GM20000 (cell line): ENCODE measurements around the gene PLA2G4C.
A peak's percentile ranks its signal among the peaks of the same experiment; 100 is the strongest.

Source experiments
- DNase-seq: peaks from one replicate; pipeline ENCODE4 v3.0.0; 2012; ENCODE audit warnings: low spot score
- TF ChIP-seq, protein P1 (sequence below): IDR thresholded peaks from 2 replicates; pipeline ENCODE4 v1.5.1; 2012; ENCODE audit warnings: mild to moderate bottlenecking, control low read depth; ENCODE audit errors: extremely low read depth, missing control alignments

The PLA2G4C gene

DNA sequence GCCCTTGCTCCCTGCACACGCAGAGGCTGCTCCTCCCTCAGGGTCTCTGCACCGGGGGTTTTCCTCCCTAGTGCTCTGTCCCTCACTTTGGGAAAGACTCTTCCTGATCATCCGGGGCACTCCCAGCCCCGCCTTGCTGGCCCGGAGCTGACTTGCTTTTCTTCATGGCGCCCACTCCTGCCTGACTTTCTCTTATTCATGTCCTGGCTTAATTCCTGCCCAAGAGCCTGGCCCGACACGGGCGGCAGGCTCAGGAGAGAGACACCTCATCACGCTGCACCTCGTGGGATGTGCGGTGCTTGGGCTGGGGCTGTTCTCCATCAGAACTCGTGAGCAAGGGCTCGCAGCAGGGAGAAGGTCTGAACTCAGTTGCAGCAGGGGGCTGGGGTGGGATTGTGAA lies 11.8 kb upstream of the PLA2G4C start:
- no peak for DNase-seq
- TF ChIP-seq, protein P1, sequence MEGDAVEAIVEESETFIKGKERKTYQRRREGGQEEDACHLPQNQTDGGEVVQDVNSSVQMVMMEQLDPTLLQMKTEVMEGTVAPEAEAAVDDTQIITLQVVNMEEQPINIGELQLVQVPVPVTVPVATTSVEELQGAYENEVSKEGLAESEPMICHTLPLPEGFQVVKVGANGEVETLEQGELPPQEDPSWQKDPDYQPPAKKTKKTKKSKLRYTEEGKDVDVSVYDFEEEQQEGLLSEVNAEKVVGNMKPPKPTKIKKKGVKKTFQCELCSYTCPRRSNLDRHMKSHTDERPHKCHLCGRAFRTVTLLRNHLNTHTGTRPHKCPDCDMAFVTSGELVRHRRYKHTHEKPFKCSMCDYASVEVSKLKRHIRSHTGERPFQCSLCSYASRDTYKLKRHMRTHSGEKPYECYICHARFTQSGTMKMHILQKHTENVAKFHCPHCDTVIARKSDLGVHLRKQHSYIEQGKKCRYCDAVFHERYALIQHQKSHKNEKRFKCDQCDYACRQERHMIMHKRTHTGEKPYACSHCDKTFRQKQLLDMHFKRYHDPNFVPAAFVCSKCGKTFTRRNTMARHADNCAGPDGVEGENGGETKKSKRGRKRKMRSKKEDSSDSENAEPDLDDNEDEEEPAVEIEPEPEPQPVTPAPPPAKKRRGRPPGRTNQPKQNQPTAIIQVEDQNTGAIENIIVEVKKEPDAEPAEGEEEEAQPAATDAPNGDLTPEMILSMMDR = no peak

DNA sequence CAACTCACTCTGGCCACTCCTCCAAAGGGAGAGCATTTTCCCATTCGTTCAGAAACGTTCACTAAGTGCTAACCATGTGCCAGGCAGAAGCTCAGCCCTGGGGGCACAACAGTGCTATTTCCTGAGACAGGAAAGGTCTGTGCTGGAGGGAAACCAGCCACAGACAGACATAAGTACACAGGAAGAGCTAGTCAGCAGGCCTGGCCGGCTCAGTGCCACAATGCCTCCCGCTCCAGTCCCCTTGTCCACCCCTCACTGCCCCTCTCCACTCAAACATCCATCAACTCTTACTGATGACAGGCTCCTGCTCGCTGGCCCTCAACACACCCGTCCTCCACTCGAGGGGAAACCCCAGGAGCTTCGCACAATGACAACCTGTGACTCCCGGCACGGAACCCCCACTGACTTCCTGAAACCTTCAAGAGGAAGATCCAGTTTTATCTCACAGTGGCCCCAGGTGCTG lies 11.3 kb upstream of the PLA2G4C start:
- TF ChIP-seq, protein P1 = no peak

DNA sequence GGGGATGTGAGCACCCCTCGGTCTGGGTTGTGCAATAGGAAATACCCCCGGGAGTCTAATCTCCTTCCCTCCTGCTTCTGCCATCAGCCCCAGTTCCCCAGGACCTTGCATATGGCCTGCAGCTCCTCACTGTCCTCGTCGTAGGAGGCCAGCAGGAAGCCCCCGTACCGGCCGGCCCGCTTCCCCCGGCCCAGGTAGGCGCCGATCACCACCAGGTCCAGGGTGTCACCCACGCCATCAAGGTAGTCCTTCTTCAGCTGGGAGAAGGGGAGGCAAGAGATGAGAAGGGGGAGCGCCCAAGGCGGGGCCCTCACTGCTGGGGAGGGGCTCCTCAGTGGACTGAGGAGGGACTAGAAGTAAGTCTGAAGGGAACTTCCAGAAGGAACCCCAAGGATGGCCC lies 10.4 kb upstream of the PLA2G4C start:
- TF ChIP-seq, protein P1 = no peak
- DNase-seq = no peak

More for the DNA sequence above, 11.3 kb upstream of the PLA2G4C start:
- peak; percentile 79 for DNase-seq

DNA sequence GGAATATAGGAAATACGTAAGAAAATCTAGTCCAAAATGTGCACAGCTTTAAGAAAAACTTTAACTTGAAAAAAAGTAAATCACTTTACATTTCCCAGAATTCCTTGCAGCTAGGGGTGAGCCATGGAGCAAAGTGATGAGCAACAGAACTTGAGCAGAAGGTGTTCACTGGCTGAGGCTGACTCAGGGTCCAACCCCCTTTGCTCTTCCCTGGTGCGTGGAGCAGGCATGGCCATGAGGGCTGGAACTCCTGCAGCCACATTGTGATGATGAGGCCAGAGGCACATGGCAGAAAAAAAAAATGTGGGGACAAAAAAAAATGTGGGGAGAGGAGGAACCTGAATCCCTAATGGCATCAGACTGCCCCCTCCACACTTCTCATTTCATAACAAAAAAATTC lies 9.9 kb upstream of the PLA2G4C start:
- TF ChIP-seq, protein P1 = no peak

DNA sequence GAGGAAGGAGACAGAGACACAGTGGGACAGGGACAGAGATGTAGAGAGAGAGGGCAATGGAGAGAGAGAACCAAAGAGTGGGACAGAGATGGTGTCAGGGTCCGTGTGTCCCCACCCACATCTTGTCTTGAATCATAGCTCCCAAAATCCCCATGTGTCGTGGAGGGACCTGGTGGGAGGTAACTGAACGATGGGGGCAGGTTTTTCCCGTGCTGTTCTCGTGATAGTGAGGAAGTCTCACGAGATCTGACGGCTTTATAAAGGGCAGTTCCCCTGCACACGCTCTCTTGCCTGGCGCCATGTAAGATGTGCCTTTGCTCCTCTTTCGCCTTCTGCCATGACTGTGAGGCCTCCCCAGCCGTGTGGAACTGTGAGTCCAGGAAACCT lies 7.5 kb upstream of the PLA2G4C start:
- no peak for DNase-seq
- TF ChIP-seq, protein P1 = no peak

More for the DNA sequence above, 9.9 kb upstream of the PLA2G4C start:
- DNase-seq = no peak

DNA sequence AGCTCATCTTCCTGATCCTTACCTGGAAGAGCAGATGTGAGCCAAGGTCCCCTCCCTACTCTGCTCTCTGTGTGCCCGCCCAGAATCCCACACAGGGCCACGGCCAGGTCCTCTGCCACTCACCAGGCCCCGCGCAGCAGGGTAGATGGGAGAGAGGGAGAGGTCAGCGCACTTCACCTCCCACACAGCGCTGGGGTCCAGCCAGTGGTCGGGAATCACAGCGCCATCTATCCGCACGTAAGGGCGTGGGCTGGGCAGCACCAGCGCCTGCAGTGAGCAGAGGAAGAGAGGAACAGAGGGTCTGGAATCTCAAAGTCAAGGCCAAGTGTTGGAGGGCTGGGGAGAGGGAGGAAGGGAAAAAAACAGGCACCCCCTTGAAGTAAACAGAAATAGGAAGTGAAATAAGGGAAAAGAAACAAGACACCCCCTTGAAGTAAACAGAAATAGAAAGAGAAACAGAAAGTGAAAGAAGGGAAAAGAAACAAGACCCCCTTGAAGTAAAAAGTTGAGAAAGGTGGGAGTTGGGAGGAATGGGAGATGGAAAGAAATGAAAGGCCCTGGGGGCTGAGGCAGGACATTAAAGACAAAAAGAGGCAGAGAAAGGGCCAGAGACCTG lies 7.0 kb upstream of the PLA2G4C start:
- TF ChIP-seq, protein P1 = no peak
- peak; percentile 46 for DNase-seq

DNA sequence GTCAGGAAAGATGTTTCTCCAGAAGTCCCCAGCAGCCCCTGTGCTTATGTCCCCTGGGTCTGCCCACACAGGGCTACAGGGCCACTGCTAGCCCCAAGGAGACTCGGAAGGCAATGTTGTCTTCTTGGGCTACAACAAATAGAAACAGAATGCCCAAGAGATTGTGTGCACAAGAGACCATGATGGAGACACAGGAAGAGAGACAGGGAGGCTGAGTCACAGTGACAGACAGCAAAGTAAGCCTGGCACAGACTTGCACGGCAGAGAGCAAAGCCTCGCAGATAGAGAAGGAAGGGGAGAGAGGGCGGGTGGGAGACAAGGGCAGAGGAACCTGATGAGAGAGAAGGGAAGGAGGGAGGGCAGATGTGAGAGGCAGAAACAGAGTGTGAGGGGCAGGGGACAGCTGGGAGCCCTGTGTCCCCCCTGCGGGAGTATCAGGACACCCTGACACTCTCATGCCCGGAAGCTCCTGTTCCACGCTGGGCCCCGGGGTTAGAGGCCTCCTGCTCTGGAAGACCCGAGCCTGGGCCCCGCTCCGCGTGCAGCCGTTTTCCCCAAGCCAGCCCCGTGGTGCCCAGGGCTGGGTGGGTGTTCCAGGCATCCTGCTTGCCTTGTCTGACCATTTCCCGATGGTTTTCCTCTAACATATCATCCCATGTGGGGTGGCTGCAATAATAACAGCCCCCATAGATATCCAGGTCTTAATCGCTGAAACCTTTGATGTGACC lies 2.7 kb upstream of the PLA2G4C start:
- DNase-seq = no peak
- TF ChIP-seq, protein P1 = no peak
